GM19397 (cell line): ENCODE results near the gene CD53.

Source experiments
- ATAC-seq: cut with Tn5 transposase; IDR thresholded peaks from one replicate; pipeline ENCODE4 v1.9.1; 2021; ENCODE audit warnings: mild to moderate bottlenecking, moderate library complexity; ENCODE audit not compliant: unreplicated experiment

Gene CD53

DNA sequence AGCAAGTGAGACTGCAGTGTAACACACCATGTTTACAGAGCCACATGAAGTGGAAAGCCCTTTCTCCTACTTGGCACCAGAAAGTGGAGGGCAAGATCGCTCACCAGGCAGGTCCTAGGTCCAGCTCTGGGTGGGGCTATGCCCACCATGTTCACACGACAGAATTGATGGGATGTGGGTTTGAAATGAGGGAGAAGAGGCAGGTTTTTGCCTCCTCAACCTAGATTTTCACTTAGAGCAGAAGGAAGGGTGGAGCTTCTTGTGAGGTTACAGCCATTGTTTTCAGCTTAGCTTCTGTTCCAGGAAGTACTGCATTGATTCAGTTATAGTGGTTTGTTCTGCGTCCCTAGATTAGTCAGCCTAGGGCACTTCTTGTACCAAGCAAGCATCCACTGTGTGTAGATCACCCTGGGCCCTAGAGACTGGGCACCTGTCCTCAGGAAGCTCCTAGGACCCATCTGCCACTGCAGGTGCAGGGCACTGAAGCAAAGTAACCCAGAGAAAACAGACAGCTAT lies 2.3 kb downstream of the CD53 start:
- peak; percentile 33 for ATAC-seq

DNA sequence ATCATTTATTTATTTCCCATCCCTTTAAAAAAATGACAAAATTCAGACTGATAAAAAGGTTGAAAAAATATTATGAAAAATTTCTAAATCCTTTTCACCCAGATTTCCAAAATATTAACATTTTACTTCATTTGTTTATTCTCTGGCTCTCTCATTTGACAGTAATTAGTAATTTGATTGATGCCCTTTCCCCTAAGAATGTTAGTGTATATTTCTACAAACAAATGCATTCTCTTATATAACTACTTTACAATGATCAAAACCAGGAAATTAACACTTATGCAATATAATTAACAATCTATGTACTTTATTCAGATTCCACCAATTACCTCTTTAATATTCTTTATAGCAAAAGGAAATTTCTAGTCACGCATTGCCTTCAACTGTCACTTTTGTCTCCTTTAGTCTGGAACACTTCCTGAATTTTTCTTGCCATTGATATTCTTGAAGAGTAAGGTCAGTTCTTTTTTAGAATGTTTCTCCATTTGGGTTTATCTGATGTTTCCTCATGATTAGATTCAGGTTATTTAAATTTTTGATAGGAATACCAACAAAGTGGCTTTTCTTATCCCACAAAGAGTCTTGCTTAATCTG lies 3.9 kb downstream of the CD53 start:
- ATAC-seq = no peak

DNA sequence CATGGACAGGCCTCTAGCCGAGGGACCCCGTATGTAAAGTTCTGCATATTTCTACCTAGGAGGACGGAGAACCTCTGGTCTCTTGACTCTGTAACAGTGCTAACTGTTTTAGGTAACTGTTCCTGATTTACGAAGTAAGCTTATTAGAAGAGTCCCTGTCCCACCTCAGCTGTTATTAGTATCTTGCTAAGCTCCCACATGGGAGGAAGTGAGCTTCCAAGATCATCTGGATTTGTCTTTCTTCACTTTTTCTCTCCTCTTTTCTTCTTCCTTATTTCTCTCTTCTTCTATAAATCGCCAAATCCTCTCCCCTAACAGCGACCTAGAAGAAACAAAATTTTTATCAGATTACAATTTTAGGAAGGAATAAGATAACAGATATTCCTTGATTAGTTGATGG lies 4.4 kb downstream of the CD53 start:
- ATAC-seq = no peak

DNA sequence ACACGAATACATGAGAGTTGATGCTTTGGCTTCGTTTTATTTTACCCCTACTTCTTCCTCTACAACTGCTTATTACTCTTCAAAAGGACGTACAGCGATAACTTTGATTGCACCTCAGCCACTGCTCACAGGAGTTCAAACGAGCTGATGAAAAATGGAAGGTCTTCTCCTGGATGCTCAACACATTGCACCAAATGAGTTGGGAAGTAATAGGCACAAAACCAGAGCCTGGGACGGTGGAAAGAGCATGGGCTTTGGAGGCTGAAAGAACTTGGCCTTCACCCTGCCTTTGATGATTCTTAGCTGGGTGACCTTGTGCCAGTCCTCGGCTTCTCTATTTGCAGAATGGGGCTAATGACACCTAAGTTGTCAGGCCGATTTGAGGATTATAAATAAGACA lies 4.8 kb downstream of the CD53 start:
- ATAC-seq = no peak

DNA sequence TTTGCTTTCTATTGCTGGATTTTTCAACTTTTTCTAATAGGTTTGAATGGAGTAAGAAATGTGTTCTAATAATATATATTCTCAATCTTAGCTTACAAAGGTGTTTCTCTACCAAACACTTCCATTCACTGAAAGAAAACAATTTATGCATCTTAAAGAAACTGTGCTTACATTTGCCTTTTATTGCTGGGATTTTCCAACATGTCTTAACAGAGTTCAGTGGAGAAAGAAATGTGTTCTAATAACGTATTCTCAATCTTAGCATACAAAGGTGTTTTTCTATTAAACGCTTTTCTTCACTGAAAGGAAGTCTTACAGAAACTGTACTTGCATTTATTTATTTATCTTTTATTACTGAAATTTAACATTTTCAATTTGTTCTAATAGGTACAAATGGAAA lies 5.6 kb downstream of the CD53 start:
- no peak for ATAC-seq

DNA sequence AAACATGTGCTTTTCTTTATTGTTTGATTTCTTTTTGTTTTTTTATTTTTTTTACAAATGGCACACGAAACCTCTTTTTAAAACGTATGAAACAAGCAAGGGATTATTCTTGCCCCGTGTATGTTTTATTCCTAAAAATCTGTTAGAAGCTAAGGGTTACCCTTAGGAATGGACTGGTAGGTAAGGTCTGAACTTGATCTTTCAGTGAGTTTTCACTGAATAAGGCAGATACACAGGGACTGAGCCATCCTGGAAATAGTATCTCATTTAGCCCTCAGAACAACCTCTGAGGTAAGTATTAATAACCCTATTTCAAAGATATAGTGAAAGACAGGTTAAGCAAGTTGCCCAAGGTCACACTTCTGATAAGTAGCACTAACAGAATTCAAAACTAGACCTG lies 6.0 kb downstream of the CD53 start:
- no peak for ATAC-seq

DNA sequence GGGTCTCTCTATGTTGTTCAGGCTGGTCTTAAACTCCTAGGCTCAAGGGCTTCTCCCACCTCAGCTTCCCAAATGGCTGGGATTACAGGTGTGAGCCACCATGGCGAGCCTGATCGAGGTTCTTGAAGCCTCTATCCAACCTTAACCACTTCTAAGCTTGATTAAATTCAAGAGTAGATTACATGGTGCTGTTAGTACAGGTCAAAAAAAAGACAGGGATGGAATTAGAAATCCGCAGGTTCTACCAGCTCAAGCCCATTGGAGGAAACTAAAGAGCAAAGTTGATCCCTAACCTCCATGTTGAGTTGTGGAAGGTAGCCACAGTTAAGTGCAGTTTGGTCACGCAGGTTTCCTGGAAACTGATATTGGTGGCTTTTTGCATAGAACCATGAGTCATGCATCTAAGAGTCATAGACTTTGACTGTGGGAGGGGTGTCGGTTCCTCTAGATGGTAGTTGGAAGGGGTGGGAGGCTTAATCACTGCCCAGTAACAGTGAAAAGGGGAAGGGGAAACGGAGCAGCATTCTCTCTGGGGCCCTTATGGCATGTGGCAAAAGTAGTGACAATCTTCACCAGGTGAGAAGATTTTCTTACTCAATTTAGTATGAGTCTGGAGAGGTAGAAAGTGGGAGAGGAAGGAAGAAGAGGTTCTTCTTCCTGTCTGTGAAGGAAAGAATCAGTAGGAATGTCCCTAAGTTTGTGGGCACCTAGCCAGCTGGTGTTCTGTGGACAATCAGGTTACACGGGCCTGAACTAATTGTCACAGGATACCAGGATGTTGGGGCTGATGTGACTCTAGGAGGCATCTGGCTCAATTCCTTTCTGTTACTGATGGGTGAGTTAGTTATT lies 7.0 kb downstream of the CD53 start:
- no peak for ATAC-seq

DNA sequence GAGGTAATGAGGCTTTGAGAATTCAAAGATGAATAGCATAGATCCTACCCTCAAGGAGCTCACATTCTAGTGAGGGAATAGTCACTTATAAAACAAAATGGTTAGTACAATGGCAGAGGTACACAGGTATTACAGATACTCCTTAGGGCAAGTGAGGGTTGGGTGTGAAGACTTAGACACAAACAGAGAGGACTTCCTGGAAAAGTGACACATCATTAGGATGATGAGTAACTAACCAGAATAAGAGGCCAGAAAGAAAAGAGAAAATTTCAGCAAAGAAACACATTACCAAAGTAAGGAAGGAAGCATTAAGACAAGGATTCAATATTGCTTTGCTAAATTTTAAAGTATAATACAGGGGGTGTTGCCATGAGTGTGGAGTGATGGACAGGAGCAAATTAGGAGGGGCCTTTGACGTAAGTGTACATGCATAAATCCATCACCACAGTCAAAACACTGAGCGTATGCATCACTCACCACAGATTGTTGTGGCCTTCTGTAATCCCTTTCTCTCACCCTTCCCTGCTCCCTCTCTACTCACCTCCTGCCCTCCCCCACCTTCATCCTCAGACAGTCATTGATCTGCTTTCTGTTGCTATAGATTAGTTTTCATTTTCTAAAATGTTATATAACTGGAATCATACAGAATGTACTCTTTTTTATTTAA lies 7.9 kb downstream of the CD53 start:
- no peak for ATAC-seq

DNA sequence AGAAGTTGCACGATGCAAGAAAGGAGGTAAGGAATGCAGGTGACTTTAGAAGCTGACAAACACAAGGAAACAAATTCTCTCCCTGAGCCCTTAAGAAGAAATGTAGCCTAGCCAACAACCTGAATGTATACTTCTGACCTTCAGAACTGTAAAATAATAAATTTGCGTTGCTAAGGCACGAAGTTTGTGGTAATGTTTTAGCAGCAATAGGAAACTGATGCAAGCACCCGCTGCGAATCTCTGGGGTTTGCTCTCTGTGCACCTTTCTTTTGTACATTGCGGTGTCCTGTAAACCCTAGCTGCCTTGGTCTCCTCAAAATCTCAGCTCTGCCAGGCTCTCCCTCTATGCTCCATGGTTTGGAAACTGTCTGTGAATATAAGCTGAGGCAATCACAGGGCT lies 15.1 kb downstream of the CD53 start:
- ATAC-seq = no peak

DNA sequence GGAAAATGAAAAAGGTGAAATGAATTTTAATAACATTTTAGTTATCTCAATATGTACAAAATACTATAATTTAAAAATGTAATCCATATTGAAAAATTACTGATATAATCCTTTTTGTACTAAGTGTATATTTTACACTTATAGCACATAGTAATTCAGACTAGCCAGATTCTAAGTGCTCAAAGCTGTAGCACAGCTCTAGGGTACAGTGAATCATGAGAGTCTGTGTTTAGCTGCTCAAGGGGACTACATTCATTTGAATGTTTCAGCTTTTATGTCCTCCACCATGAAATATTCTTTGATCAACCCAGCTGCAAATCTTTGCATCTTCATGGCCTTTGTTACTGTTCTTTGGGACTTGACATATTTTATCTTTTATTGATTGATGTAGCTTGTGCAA lies 15.7 kb downstream of the CD53 start:
- ATAC-seq = no peak

DNA sequence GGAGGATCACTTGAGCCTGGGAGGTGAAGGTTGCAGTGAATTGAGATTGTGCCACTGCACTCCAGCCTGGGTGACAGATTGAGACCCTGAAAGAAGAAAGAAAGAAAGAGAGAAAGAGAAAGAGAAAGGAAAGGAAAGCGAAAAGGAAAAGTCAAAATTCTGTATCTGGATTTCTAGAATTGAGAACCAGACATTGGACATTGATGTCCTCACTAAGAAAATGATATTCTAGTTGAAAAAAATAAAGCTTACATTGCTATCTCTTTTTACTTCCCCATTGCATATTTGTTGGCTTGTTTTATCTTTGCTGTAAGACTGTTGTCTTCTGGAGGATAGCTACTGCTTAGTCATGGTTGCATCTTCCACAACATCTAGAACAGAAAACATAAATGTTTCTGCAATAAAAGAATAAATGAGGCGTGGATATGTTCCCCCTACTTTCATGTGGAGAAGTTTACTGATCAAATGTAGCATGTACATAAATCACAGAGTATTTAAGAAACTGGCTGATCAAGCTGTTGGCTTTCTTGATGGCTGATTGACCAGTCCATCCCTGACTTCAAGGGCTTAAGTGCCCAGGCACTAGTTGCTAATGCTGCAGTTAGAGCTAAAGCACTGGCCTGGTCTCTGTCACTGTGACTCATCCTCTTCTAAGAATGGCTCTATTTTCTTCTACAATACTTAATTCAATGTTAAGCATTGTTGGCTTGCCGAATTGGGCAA lies 17.7 kb downstream of the CD53 start:
- ATAC-seq = no peak

DNA sequence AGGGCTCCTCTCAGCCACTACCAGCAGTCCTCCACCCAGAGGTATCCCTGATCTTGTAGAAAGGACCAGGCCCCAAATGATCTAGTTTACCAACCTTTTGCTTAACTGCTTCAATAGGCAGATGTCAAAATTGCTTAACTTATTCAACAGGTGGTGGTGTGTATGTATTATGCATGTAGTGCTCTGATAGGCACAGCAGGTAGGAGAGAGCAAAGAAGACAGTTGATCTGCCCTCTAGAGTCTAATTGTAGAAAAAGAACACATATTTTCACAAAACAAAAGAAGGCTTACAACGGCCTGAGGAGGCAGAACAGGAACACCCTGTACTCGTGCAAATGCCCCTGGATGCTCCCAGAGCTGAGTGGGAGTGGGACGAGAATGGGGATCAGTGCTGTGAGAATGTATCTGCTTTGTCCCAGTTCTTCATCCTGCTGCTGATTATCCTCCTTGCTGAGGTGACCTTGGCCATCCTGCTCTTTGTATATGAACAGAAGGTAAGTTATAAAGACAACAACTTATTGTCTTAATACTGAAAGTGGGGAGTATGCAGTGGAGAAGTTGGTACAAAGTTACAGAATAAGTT lies 21.1 kb downstream of the CD53 start:
- no peak for ATAC-seq

DNA sequence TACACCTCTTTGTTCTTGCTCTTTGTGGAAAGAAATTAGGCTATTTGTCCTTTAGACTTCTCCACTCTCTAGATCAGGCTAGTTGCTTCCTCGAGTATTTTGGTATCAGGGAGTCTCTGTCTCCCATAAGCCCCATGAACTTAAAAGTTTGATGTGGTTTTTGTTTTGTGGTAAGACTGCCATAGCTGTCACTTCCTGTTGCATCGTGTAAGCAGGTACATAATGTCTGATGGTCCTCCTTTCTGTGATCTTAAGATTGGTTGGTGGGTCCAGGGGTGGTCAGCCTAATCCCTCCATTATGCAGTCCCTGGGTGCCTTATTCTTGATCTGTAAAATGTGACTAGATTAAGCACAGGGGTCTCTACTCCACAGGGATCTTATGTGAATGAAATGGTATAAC lies 23.1 kb downstream of the CD53 start:
- ATAC-seq = no peak

DNA sequence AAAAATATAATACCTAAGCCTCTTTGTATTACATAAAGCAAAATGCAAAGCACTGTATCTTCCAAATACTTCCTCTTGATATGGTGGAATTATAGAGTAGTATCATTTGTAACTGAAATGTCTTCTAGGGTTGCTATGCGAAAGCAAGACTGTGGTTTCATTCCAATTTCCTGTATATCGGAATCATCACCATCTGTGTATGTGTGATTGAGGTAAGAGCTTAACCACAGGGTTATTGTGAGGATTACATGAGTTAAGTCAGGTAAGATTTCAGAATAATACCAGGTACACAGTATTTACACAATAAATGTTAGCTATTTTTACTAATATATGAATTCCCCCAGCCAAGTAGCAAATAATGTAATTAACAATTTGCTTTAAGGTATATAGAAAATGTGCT lies 24.7 kb downstream of the CD53 start:
- ATAC-seq = no peak

DNA sequence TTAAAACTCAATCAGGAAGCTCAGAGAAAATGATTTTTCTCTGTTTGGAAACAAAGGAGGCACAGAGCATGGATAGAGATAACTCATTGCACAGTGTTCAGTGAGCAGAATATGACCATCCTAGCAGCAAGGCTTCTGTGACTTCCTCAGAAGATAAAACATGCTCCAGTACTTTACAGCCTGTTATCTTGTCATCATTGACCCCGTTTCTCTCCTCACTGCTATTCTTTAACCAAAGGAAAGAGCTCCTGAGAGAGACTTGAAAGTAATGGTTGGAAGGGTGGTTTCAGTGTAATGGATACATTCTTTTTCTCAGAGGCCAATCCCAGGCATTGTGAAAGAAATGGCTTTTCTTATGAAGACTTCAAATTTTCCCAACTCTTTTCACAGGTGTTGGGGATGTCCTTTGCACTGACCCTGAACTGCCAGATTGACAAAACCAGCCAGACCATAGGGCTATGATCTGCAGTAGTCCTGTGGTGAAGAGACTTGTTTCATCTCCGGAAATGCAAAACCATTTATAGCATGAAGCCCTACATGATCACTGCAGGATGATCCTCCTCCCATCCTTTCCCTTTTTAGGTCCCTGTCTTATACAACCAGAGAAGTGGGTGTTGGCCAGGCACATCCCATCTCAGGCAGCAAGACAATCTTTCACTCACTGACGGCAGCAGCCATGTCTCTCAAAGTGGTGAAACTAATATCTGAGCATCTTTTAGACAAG lies 25.9 kb downstream of the CD53 start:
- ATAC-seq = no peak

DNA sequence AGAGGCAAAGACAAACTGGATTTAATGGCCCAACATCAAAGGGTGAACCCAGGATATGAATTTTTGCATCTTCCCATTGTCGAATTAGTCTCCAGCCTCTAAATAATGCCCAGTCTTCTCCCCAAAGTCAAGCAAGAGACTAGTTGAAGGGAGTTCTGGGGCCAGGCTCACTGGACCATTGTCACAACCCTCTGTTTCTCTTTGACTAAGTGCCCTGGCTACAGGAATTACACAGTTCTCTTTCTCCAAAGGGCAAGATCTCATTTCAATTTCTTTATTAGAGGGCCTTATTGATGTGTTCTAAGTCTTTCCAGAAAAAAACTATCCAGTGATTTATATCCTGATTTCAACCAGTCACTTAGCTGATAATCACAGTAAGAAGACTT lies 26.5 kb downstream of the CD53 start:
- ATAC-seq = no peak

DNA sequence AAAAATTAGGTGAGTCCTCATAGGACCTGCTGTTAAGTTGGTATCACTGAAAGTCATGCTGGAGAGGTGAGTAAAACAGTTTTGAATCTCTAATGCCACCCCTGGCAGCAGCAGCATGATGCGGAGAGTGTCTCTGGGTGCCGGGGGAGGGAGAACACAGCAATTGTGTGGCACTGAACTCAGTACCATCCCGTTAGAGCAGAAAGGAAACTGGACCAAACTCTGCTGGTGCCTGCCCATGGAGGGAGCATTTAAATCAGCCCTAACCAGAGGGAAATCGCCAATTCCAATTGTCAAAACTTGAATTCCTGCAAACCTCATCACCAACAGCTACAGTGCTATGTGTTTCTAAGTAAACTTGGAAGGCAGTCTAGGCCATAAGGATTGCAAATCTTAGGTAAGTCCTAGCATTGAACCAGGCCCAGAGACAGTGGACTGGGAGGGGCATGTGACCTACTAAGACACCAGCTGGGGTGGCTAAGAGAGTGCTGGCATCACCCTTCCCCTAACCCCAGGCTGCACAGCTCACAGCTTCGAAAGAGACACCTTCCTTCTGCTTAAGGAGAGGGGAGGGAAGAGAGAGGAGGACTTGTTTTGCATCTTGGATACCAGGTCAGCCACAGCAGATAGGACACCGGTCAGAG lies 30.0 kb downstream of the CD53 start:
- ATAC-seq = no peak

DNA sequence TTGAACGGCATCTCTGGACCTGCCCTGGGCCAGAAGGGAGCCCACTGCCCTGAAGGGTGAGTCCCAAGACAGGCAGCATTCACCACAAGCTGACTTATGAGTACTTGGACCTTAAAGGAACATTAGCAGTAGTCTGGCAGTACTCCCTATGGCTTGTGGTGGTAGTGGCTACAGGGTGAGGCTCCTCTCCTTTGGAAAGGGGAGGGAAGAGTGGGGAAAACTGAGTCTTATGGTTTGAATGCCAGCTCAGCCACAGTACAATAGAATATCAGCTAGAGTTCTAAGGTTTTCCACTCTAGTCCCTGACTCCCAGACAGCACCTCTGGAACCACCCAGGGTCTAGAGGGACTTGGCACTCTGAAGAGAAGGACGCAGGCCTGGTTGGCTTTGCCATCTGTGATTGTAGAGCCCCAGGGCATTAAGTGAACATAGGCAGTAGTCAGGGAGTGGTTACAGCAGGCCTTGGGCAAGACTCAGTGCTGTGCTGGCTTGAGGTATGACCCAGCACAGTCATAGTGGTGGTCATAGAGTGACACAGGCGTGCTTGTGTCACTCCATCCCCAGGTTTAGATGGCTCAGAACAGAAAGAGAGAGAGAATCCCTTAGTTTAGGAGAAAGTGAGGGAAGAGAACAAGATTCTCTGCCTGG lies 31.0 kb downstream of the CD53 start:
- no peak for ATAC-seq

DNA sequence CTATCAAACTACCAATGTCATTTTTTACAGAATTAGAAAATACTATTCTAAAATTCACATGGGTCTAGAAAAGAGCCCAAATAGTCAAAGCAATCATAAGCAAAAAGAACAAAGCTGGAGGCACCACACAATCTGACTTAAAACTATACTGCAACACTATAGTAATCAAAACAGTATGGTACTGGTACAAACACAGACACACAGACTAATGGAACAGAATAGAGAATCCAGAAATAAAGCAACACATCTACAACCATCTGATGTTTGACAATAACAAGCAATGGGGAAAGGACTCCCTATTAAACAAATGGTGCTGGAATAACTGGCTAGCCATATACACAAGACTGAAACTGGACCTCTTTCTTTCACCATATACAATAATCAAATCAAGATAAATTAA lies 39.8 kb downstream of the CD53 start:
- ATAC-seq = no peak
